Muscle of leg (tissue), 11 donors: ENCODE results near the gene INSC. TPM values are rescaled to one million over a fixed set of nuclear protein-coding genes. Genes with fewer than 3 reads are reported as not detected.

Experiments
- DNase-seq: peaks from one replicate; pipeline ENCODE4 v3.0.0; 2013
- H3K27ac ChIP-seq: one replicate; pipeline ENCODE4 v1.5.1; 2013; ENCODE audit warnings: mild to moderate bottlenecking, low read length, control low read depth
- H3K27me3 ChIP-seq: one replicate; pipeline ENCODE4 v1.6.1; 2013; ENCODE audit warnings: low read length; ENCODE audit not compliant: control insufficient read depth, insufficient read depth
- H3K36me3 ChIP-seq: one replicate; pipeline ENCODE4 v1.6.1; 2013; ENCODE audit warnings: low read length; ENCODE audit not compliant: control insufficient read depth, insufficient read depth
- H3K4me1 ChIP-seq: one replicate; pipeline ENCODE4 v1.6.1; 2013; ENCODE audit warnings: low read length; ENCODE audit not compliant: control insufficient read depth, insufficient read depth
- H3K4me3 ChIP-seq: one replicate; pipeline ENCODE4 v1.5.1; 2013; ENCODE audit warnings: low read length, control low read depth
- H3K9me3 ChIP-seq: replicated peaks from 2 replicates; pipeline ENCODE4 v1.6.1; 2013; ENCODE audit warnings: low read depth, low read length; ENCODE audit not compliant: control insufficient read depth
- WGBS: methylation state at CpG from one replicate; pipeline ENCODE4 v1.1.5; 2013; ENCODE audit warnings: missing lambda C conversion rate; ENCODE audit not compliant: insufficient coverage; 5-methylcytosine and 5-hydroxymethylcytosine counted together
- polyA plus RNA-seq, 8 donors: library from polyadenylated mRNA; unstranded; fragments of 120-200 nt; gene quantifications; one replicate each; pipeline versions ENCODE4 v1.2.1 to v1.2.3, GENCODE V29; 2013; ENCODE audit warnings: inconsistent platforms in 1 of 8, low replicate concordance in 1 of 8; ENCODE audit not compliant: insufficient read length in 8 of 8, insufficient read depth in 1 of 8
- total RNA-seq: library from RNA; stranded (reverse); fragments of 120-200 nt; gene quantifications from one replicate; pipeline ENCODE4 v1.2.4, GENCODE V29; 2013

Gene INSC
- total and polyA plus RNA-seq, 9 donors = 1.0 to 3.6 (median 1.8) TPM

- Histone ChIP-seq H3K9me3 (no peaks in the 10 kb centered on the region), H3K27ac (no peak overlapping the region), H3K4me1 (peaks cover 6% of the 10 kb centered on the region), H3K4me3 (no peak overlapping the region), H3K27me3 (no peaks in the 10 kb centered on the region), H3K36me3 (no peaks in the 10 kb centered on the region)
- DNase-seq = no peak
- WGBS = no CpG with 5 or more reads among the region's 4 CpGs
Measured at GRCh38 chr11:15180212-15180792, 65.6 kb downstream of the INSC start.

DNA sequence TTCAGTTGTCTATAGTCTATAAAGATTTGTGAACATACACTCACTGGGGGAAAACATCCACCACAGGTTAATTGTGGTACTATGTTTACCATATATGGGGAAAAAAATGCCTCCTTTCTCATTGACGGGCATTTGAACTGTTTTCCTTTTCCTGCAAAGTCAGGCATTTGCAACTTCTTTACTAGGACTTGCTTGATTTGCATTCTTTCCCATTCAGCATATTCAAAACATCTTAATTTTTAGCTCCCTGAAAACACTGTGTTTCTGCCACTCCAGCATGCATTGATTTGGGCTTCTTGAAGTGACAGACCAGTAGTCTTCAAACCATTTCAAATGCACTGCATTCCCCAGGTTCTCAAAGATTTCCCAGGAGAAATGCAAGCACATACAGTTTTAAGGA, 67.6 kb downstream of the INSC start:
- no peaks in the 10 kb centered on the region for H3K27me3 ChIP-seq
- 57% methylated on average over 1 of the region's 1 CpG for WGBS
- peaks cover 6% of the 10 kb centered on the region for H3K4me1 ChIP-seq
- H3K27ac ChIP-seq = no peak overlapping the region
- H3K36me3 ChIP-seq = no peaks in the 10 kb centered on the region
- H3K9me3 ChIP-seq = no peaks in the 10 kb centered on the region
- no peak for DNase-seq
- H3K4me3 ChIP-seq = no peak overlapping the region

DNA sequence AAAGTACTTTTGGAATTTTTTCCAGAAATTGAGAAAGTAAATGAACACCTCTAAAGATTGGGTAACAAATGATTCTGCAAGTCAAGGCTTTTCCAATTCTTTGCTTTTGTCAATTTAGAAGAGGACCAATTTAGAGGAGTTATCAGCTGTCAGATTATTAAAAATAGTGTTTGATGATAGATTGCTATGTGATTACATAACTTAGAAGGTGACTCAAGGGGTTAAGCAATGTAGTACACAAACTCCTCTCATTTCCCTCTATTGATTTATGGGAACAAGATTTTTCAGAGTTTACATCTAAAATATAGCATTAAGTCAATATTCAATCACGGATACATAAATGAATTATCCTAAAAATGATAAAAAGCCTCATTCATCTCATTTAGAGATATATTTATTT, 70.3 kb downstream of the INSC start:
- no peaks in the 10 kb centered on the region for H3K4me1 ChIP-seq
- H3K27me3 ChIP-seq = no peaks in the 10 kb centered on the region
- H3K27ac ChIP-seq = no peak overlapping the region
- DNase-seq = no peak
- WGBS = no CpG with 5 or more reads among the region's 1 CpG
- H3K4me3 ChIP-seq = no peak overlapping the region
- H3K9me3 ChIP-seq = no peaks in the 10 kb centered on the region
- no peaks in the 10 kb centered on the region for H3K36me3 ChIP-seq

- DNase-seq = no peak
- Histone ChIP-seq H3K27me3 (no peaks in the 10 kb centered on the region), H3K4me1 (no peaks in the 10 kb centered on the region), H3K4me3 (no peak overlapping the region), H3K27ac (no peak overlapping the region), H3K9me3 (no peaks in the 10 kb centered on the region), H3K36me3 (no peaks in the 10 kb centered on the region)
- no CpG with 5 or more reads among the region's 4 CpGs for WGBS
Measured at GRCh38 chr11:15186146-15186545, 71.4 kb downstream of the INSC start.

DNA sequence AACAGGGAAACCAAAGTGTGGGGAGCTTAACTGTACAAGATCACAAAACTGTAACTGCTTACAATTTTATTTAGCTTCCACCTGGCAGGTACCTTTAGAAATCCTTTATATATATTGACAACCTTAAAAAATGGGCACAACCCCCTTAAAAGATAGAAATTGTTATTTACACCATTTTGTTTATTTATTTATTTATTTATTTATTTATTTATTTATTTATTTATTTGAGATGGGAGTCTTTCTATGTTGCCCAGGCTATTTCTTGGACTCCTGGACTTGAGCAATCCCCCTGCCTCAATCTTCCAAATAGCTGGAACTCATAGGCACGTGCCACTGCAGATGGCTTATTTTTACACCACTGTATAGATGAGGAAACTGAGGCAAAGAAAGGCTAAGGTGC, 74.5 kb downstream of the INSC start:
- no peak for DNase-seq
- Histone ChIP-seq H3K4me3 (no peak overlapping the region), H3K36me3 (no peaks in the 10 kb centered on the region), H3K4me1 (no peaks in the 10 kb centered on the region), H3K27me3 (no peaks in the 10 kb centered on the region), H3K9me3 (no peaks in the 10 kb centered on the region), H3K27ac (no peak overlapping the region)
- WGBS = no CpG with 5 or more reads among the region's 1 CpG

DNA sequence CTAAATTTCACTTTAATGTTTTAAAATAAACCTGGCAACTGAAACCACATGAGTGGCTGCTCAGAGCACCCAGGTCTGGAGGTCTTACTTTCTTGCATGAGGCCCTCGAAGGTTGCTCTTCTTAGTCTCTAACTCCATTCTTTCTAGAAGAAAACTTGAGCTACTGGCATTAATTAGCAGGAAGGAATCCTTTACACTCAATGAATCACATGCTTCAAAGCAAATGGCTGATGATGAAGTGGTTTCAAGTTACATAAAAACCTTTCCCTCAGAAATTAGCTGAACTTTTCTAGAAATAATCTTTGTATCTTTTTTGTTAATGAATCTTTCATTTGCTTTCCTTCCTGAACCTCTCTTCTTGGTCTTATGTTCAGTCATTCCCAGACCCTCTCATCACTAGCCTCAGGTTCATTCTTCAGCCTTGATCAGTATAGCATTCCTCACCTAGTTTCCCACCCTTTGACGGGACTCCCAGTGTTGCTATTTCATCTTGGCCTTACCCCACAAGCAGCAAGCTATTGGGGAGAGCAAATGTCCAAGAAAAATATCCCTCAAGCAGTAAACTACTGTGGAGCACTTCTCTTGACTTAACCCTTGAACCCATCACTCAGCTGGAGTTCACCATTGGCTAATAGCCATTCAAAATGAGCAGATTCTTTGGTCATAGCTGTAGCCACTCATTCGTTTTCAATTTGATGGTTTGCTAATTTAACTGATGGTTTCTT, 75.1 kb downstream of the INSC start:
- Histone ChIP-seq H3K4me1 (no peaks in the 10 kb centered on the region), H3K9me3 (no peaks in the 10 kb centered on the region), H3K27me3 (no peaks in the 10 kb centered on the region), H3K4me3 (no peak overlapping the region), H3K27ac (no peak overlapping the region), H3K36me3 (no peaks in the 10 kb centered on the region)
- no peak for DNase-seq
- WGBS = 91% methylated on average over 1 of the region's 3 CpGs

DNA sequence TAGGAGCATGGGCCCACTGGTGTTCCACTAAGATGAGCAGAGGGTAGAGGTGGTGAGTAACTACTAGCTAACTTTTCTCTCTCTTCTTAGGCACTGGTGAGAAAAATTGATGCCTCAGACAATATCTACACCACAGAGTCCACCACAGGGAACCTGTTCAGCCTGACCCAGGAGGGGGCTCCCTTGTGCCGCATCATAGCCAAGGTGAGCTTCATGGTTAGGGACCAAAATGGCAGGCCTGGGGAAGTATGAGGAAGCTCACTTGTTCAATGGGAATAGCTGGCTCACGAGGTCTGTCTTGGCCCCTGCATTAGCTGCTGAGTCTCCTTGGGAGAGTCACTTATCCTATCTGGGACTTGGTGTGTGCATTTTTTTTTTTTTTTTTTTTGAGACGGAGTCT, 75.9 kb downstream of the INSC start:
- no peak for DNase-seq
- no peak overlapping the region for H3K27ac ChIP-seq
- H3K4me1 ChIP-seq = no peaks in the 10 kb centered on the region
- WGBS = 100% methylated on average over 1 of the region's 3 CpGs
- H3K27me3 ChIP-seq = no peaks in the 10 kb centered on the region
- no peak overlapping the region for H3K4me3 ChIP-seq
- H3K9me3 ChIP-seq = no peaks in the 10 kb centered on the region
- no peaks in the 10 kb centered on the region for H3K36me3 ChIP-seq

DNA sequence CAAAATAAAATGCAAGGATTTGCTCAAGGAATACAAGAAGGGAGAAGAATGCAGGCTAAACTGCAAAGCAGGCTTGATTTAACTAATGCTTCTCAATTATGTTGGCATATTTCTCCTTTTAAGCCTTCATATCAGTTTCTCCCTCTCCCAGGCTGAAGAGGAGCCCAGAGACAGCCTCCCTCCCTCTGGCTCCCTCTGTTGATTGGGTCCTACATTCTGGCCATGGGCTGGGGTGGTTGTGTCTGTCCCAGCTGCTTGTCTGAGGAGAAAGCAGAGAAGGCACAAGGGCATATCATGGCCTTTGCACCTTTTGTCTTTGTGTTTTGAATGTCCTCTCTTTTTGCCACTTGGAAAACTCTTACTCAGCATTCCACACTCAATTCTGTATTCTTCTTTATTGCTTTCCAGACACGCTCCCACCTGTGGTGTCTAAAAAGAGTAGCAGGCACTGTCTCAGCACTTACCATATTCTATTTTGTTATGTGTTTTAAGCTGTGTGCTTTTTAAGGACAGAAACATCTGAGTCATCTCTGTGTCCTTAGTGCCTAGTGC, 77.4 kb downstream of the INSC start:
- no peak for DNase-seq
- Histone ChIP-seq H3K27me3 (no peaks in the 10 kb centered on the region), H3K27ac (no peak overlapping the region), H3K36me3 (no peaks in the 10 kb centered on the region), H3K4me3 (no peak overlapping the region), H3K4me1 (peaks cover 3% of the 10 kb centered on the region), H3K9me3 (no peaks in the 10 kb centered on the region)
- WGBS = no CpG with 5 or more reads among the region's 1 CpG

- WGBS = no CpG with 5 or more reads among the region's 2 CpGs
- H3K9me3 ChIP-seq = no peaks in the 10 kb centered on the region
- H3K27ac ChIP-seq = no peak overlapping the region
- no peak overlapping the region for H3K4me3 ChIP-seq
- peaks cover 7% of the 10 kb centered on the region for H3K4me1 ChIP-seq
- no peak for DNase-seq
- H3K27me3 ChIP-seq = no peaks in the 10 kb centered on the region
- no peaks in the 10 kb centered on the region for H3K36me3 ChIP-seq
Measured at GRCh38 chr11:15194671-15195415, 80.1 kb downstream of the INSC start.

DNA sequence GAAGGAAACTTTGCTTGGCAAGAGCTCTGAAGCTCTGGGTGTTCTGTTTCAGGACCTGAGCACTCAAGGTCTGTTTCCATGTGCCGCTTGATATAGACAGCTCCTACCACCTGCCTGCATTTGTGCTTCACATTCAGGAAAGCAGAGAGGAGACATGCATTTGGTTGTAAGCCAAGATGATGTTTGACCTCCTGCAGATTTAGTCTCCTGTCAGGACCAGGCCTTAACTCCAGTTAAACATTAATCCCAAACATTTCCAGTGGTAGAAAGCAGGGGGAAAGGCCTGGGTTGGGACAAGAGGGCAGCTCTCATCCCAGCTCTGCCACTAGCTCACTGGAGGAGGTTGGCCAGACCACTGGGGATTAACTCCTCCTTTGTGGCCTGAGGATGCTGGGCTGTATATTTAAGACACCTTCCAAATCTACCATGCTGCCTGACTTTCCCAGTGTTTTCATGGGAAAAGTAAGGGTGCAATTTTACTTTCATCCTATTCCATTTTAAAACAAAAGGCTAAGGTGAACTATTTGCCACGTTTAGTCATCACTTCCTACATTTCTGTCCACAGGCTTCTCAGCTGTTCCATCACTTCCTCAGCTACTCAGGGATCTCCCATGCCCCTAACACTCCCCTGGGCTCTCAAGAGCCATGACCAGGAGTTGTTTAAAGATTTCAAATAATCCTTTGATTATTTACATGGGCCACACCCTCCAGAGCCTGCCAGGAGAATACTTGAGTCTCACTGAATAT, 80.9 kb downstream of the INSC start:
- no peak for DNase-seq
- Histone ChIP-seq H3K4me3 (no peak overlapping the region), H3K27me3 (no peaks in the 10 kb centered on the region), H3K9me3 (no peaks in the 10 kb centered on the region), H3K4me1 (peaks cover 11% of the 10 kb centered on the region), H3K27ac (no peak overlapping the region), H3K36me3 (no peaks in the 10 kb centered on the region)
- no CpG with 5 or more reads among the region's 2 CpGs for WGBS
